Activated CD4-positive, alpha-beta T cell treated with anti-CD3 and anti-CD28 coated beads, Interleukin-2, amount 50 U/mL, for 24 hours (primary cell): ENCODE measurements around the gene SHISA8.

ENCODE experiments used
- DNase-seq, 2 donors: peaks; one replicate each; pipeline ENCODE4 v3.0.0-alpha.2; 2020; ENCODE audit warnings: low read depth in 1 of 2, low spot score in 1 of 2

SHISA8 gene

DNA sequence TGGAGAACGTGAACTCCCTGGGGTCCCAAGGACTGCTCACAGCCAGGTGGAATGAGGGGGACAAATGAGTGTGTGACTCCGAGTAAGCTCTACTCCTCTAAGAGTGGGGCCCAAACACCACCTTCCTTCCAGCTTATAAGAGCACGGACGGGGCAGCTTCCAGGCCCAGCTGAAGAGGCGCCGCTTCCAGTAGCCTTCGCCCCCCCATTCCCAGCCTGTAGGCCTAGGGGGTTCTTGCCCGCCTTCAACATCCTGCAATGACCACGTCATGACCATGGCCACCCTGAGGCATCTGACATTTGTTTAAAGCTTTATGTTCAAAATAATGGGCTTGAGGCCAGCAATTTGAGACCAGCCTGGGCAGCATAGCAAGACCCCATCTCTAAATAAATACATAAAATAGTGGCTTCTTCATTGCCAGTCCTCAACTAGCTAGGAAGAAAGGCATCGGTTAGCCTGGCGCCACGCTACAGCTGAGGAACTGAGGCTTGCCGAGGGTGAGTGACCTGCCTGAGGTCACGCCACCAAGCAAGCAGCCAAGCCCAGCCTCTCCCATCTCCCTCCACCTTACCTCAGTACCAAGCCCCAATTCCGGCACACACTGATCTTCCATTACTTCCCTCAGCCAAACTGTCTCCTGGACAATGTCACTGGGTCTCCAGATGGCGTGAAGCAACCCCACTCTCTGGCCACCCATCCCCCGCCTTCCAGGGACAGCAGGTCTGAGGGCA, 19.6 kb upstream of the SHISA8 start:
- no peak for DNase-seq

DNA sequence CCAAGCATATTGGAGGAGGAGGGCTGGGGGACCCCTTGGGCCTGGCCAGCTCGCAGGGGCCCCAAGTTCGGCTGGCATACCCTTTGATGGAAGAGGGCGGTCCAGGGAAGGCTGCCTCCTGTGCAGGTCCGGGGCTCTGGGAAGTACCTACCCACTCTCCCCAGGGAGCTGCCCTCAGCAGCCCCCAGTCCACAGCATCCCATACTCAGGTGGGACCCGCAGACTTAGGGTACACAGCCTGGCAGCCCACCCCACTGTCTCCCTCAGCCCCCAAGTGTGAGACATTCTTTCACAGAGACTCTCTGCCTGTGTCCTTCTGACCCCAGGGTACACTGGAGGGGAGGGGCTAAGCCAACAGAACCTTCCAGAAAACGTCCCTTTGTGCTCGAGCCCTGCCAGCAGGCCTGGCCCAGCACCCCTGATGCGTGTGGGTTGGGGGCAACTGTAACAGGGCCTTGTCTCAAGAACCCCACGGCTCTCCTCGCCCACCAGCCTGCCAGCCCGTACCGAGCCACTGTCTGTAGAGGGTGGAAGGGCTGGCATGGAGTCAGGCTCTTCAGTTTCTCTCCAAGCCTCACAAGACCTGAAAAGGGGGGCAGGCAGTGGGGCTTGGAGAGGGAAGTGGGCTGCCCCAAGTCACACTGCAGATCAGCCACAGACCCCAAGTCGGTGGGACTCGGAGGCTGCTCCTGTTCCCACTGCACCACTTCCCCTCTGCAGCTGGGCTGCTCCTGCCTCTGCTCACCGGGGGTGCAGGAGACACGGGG, 18.7 kb upstream of the SHISA8 start:
- no peak for DNase-seq

DNA sequence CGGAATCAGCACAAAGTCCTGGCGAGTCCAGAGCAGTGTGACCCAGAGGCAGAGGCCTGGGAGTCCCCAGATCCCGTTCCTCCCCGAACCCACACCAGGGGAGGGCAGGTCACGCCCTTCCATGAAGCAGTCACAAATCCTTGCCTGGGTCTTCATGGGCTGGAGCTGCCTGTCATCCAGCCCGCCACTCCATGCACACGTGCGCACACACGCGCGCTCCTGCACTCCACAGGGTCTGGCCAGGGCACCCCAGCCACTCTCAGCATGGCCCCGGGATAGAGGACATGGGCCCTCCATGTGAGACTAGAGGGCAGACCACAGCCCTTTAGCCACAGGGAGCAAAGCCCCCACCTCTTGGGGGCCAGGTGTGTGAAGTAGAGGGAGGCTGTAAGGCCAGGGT, 17.5 kb upstream of the SHISA8 start:
- DNase-seq = no peak

DNA sequence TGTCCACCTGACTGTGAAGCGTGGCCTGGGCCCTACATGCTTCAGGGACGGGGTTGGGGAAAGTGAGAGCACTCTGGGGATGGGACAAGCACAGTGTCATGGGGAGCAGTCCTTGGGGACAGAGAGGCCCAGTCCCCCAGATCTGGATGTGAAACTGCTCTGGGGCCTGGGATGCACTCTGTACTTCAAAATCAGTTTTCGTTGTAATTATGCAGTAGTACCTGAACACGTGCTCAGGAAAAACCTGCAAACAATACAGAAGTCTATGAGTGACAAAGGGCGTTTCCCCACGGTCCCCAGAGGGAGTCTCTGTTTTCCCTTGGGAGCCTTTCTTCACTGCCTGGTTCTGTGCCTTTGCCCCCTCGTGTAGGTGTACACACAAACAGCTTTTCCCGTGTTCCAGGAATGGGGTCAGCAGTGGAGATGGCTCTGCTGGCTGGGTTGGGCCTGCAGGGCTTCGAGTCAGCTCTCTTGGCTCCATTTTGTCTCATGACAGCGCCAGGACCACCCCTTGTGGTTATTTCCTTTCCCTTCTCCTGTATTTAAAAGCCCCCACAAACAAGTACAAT, 16.9 kb upstream of the SHISA8 start:
- no peak for DNase-seq

DNA sequence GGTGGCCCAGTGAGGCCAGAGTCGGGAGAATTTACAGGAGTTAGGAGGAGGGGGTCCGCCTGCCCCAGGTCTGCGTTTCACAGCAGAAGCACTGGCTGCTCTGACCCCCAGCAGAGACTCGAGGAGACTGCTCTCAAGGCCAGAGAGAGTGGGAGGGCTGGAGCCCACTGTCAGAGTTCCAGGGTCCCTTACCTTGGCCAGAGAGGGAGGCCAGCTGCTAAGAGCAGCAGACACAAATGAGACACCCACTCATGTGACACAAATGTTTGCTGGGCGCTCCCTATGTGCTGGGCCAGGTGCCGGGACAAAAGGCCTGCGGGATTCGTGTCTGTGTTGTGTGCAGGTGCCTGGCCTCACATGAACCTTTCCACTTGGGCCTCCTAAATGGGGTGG, 14.5 kb upstream of the SHISA8 start:
- no peak for DNase-seq

DNA sequence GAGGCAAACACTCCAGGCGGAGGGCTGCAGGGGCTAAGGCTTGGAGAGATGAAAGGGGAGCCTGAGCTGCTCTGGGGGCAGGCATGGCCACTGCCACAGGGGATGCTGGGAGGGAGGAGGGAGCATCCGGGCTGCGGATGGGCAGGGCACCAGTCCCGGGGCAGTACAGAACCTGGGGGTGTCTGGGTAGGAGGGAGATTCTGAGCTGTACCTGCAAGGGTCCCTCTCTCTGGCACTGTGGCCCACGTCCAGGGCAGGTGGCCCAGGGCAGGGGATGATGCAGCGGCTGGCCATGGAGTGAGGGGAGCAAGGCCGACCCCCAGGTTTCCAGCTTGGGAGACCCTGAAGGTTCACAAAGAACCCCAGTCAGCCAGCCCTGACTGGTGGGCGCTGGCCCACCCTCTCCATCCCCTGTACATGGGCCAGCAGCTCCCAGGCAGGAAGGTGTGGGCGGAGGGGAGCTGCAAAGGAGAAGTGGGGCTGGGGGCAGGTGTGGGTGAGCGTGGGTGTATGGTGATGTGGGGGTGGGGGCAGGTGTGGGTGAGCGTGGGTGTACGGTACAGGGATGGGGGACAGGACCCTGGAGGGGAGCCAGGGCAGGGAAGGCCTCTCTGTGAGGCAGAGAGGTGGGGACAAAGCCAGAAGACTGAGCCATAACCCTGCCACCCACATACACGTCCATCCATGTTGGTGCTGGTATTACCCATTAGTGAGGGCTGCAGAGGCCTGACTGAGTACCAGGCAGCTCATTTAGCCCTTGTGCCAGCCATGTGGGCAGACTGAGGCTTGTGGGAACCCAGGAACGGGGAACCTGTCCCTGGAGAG, 13.9 kb upstream of the SHISA8 start:
- DNase-seq = no peak

DNA sequence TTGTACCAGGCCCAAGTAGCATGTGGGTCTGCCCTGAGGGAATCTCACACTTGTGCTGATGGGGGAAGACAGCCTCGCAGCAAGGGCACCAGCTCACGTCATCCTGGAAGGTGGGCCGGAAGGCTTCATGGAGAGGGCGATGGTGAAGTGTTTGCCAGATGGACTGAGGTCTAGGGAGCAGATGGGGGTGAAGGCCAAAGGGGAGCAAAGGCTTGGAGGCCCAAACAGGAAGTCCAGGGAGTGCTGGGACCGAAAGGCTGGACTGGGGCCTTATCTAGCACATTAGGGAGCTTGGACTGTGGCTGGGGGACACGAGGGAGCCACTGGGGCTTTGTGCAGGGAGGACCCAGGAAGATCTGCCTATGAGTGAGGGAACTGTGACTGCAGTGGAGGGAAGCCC, 12.9 kb upstream of the SHISA8 start:
- no peak for DNase-seq

DNA sequence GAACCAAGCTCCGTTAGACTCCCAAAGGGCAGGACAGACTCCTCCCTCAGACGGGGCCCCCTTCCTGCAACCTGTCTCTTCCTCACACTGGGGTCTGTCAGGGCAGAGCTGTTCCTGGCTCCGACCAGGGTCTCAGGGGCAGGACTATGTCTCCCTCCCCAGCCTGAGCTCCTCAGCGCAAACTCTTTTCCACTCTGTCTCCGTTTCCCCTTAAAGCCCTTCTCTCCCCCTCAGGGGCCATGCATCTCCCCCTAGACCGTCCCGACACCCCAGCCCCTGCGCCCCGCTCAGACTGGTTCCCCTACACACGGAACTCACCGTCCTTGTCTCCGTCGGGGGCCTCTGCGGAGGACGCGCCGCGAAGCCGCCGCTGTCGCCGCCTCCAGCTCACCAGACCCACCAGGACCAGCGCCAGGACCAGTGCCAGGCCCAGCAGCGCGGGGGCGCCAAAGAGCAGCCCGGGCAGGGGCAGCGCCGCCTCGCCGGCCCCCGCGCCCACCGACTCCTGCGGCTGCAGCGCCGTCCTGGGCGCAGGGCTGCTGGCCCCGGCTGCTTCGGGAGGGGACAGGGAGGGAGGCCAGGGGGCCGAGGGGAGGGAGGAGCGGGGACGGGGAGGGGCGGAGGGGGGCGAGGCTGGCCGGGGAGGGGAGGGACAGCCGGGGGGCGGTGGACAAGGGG, 11.0 kb upstream of the SHISA8 start:
- DNase-seq = peak; percentile 61 to 62

DNA sequence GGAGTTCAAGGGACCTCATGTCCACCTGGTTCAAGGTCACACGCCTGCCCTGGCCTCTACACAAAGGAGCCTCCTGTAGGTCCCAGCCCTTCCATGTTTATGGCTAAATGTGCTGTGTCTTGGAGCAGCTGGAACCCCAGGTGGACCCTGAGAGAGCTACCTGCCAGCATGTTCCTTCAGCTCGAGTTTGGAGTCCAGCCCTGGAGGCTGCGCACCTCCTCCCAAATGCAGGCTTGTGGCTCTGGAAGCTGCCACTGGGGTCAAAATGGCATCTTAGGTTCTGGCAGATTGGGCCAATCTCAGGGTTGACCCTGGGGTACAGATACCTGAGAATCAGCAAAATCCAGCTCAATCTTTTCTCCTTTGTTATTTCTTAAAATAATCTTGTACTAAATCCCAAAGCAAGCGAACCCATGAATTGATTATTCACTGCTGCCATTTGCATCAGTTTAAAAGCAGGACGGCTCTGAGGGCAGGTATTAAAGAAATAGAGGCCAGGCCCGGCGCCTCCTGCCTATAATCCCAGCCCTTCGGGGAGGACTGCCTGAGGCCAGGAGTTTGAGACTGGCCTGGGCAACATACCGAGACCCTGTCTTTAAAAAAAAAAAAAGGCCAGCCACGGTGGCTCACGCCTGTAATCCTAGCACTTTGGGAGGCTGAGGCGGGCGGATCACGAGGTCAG, 8.9 kb upstream of the SHISA8 start:
- DNase-seq = no peak

DNA sequence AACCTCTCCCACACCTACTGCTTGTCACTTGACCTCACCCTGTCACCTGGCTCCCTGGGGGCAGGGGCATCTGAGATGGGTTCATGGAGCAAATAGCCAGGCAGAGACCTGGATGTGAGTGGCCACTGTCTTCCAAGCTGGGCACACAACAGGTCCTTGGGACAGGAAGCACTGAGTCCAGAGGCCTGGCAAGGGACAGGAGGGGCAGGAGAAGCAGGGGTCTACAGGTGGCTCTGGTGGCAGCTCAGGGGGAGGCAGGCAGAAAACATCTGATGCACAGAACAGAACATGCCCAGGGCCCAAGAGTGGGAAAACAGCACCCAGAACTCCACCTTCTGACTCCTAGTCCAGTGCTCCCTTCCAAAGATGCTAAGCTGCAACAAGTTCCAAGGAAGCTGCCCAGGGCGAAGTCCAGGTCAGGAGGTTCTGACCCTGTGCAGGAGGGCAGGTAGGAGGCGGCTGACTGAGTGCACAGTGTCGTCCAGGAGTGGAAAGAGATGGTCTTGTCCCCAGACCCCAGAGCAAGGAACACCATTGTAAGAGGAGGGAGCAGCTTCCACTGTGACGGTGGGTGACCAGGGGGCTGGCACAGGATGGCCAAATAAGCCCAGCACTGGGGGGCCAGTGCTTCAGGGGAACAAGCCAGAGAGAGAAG, 8.2 kb upstream of the SHISA8 start:
- DNase-seq = no peak

DNA sequence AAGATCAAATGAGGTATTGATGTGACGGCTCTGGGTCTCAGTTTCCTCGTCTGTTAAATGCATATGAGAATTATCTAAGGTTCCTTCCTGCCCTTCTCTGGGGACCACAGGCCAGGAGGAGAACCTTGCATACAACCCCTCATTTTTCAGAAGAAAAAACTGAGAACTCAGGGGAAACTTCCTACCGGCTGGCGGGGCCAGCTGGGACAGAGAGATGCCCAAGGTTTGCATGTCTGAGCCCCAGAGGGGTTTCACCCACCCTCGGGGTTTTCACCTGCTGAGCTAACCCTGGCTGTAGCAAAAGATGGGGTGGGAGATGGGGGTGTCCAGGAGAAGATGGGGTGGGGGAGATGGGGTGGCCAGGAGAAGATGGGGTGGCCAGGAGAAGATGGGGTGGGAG, 7.5 kb upstream of the SHISA8 start:
- no peak for DNase-seq

DNA sequence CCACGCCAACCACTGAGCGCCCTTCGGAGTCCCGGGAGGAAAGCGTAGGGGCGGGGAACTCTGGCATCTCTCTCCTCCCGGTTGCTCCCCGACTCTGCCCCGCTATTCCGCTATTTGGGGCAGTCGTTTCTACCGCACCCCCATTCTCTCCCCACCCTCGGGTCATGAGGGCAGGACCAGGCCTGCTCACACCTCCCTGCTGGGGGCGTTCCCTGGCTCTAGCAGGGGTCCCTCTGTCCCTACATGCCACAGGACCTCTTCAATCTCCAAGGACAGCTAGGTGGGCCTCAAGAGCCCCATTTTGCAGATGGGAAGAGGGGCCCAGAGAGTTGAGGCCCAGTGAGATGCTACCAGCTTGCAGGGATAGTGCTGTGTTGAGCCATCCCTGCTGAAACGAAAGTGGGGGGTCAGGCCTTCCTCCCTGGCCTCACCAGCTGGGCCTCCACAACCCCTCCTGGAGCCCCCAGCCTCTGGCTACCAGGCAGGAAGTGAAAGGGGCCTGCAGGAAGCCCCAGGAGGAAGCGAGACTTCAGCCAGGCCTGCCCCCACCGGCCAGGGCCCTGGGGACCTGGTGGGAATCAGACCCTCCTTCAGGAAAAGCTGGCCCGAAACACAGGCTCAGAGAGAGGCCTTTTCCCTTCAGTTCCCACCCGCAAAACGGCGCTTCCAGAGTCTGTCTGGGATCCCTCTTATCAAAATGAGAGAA, 5.5 kb upstream of the SHISA8 start:
- DNase-seq = no peak

DNA sequence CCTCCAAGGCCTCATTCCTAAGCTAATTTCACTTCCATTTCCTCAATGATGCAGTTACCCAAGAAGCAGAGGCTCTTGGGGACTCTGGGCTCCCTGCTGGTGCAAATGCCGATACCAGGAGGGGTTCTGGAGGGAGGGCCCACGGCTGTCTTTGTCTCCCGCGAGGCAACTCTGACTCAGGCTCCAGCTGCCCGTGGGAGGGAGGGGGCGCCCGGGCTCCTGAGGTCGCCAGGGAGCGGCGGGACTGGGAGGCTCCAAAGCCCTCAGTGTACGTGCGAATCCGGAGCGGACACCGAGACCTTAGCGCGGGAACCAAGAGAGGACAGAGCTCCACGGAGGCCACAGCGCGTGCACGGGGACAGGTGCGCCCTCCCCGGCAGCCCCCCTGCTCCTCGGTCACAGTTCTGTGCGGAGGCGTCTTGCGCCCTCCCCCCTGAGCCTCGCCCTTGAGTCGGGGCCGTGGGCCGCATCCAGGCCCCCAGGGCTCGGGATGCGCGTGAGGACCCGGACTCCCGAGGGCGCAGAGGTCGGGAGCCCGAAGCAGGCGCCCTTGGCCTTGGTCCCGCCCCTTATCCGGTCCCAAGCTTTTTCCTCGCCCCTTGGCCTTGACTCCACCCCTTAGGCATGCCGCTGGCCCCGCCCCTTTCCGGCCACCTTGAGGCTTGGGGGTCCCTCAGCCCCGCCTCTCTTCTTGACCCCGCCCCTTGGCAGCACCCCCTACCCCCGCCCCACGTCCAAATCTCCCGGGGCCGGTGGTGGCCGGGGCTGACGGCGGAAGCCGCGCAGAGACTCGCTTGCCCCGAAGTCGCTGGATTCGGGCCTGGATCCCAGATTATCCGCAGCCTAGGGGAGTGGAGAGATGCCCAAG, 4.7 kb upstream of the SHISA8 start:
- DNase-seq = no peak

DNA sequence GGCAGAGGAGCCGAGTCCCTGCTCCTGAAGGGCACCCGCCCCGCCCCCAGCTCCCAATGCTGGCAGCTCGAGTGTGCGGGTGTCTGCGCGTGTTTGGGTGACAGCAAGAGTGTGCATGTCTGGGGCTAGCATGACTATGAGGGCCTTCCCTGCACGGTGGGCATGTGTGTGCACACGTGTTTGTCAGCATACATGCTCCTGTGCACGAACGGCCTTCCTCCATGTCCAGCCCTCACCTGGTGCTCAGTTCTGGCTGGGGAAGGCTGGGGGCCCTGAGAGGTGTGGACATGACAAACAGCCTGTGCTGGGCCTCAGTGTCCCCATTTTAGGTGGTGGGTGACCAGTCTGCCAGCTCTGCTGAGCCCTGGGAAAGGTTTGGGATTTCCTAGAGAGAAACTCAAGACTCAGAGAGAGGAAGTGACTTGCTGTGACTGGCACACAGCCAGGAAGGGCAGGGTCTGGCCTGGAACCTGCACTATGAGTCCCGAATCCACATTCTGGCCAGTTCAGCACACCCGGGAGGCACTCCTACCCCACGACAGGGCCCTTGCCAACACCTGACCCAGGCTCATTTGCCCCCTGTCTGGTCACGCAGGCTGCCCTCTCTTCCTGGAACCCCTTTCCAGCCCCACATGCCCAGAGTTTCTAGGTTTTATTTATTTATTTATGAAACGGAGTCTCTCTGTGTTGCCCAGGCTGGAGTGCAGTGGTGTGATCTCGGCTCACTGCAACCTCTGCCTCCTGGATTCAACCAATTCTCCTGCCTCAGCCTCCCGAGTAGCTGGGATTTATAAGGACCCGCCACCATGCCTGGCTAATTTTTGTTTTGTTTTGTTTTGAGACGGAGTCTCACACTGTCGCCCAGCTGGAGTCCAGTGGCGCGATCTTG, 3.3 kb upstream of the SHISA8 start:
- no peak for DNase-seq

DNA sequence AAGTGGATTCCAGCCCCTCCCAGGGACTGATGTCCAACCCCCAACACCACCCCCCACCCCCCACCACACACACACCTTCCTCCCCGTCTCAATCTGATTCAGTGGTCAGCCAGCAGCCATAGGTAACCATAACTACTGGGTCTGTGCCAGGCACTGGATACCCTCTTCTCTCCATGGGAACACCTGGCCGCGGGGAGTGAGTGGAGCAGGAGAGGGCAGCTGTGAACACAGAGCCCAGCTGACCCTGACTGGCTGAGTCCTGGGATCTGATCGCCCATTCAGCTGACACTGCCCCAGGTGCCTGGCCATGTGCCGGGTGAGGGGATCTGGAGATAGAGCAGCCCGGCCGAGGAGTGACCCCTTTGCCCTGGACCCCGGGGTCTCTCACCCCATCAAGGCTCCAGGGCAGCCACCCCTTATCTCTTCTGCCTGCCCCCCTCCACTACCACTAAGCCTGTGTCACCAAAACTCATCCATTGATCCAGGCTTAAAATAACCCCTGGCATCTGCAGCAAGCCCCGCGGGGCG, 2.6 kb upstream of the SHISA8 start:
- DNase-seq = no peak

DNA sequence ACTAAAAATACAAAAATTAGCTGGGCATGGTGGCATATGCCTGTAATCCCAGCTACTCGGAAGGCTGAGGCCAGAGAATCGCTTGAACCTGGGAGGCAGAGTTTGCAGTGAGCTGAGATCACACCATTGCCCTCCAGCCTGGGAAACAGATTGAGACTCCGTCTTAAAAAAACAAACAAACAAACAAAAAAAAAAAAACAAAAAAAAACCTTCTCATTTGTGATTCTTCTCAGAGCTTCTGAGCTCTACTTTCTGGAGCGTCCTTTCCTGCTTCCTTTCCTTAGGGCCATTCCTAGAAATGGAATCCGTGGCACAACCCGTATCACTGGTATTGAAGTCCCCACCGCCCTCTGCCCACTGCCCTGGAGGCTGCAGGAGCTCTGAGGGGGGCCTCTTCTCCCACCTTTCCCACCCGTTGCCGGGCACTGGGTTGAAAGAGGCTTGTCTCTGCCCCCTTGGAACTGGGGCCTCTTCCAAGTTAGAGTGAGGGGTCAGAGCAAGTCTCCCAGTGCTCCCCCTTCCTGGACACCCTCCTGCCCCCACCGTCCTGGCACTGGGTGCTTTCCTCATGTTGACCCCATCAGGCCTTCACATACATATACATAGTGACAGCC, 2.0 kb upstream of the SHISA8 start:
- DNase-seq = no peak
